ENCODE measurements around the gene ZNF630. TPM values are rescaled to one million over a fixed set of nuclear protein-coding genes. Genes with fewer than 3 reads are reported as not detected.
A peak's percentile ranks its signal among the peaks of the same experiment; 100 is the strongest.

The ZNF630 gene
- polyA plus RNA-seq, 4 donors: 0.54 to 3.3 (median 2.1) TPM

- DNase-seq (peak; percentile 43 to 55), FAIRE-seq (no peak)
- 4 to 11% (median 10%) methylated on average over 9 of the region's 9 CpGs for WGBS, 3 donors
- Histone ChIP-seq H3K36me3 (ENCODE audit: control insufficient read depth in 3 of 3, insufficient read depth in 2 of 3, low read depth in 1 of 3, low read length in 3 of 3) (no peaks in the 10 kb centered on the region), H3K9me3 (ENCODE audit: control insufficient read depth in 2 of 2, insufficient read depth in 1 of 2, low read depth in 1 of 2, low read length in 1 of 2) (no peaks in the 10 kb centered on the region), H3K4me1 (ENCODE audit: control insufficient read depth in 3 of 3, insufficient read depth in 2 of 3, low read depth in 1 of 3, low read length in 2 of 3) (no peaks in the 10 kb centered on the region), H3K27me3 (ENCODE audit: control insufficient read depth in 3 of 3, insufficient read depth in 3 of 3, low read length in 3 of 3) (no peaks in the 10 kb centered on the region), H3K27ac (ENCODE audit: low read depth in 1 of 3, low read length in 2 of 3) (no peak overlapping the region), H3K4me3 (ENCODE audit: low read depth in 1 of 3, low read length in 3 of 3) (no peak overlapping the region)
Observed at GRCh38 chrX:48083212-48083611, 11.8 kb upstream of the ZNF630 start.

GRCh38 chrX:48076343-48076742 lies 4.9 kb upstream of the ZNF630 start:
- H3K36me3 ChIP-seq (ENCODE audit: control insufficient read depth in 3 of 3, insufficient read depth in 2 of 3, low read depth in 1 of 3, low read length in 3 of 3): no peaks in the 10 kb centered on the region
- FAIRE-seq: no peak
- H3K9me3 ChIP-seq (ENCODE audit: control insufficient read depth in 2 of 2, insufficient read depth in 1 of 2, low read depth in 1 of 2, low read length in 1 of 2): no peaks in the 10 kb centered on the region
- H3K27ac ChIP-seq (ENCODE audit: low read depth in 1 of 3, low read length in 2 of 3): no peak overlapping the region
- H3K27me3 ChIP-seq (ENCODE audit: control insufficient read depth in 3 of 3, insufficient read depth in 3 of 3, low read length in 3 of 3): no peaks in the 10 kb centered on the region
- no peaks in the 10 kb centered on the region for H3K4me1 ChIP-seq (ENCODE audit: control insufficient read depth in 3 of 3, insufficient read depth in 2 of 3, low read depth in 1 of 3, low read length in 2 of 3)
- no peak overlapping the region for H3K4me3 ChIP-seq (ENCODE audit: low read depth in 1 of 3, low read length in 3 of 3)
- DNase-seq: no peak
- WGBS, 3 donors: 70 to 86% (median 84%) methylated on average over 2 of the region's 2 CpGs

GRCh38 chrX:48071986-48072605 lies 656 bp upstream of the ZNF630 start:
- Histone ChIP-seq H3K27ac (ENCODE audit: low read depth in 1 of 3, low read length in 2 of 3) (peak overlapping the region in 1 of 3 donors; percentile 87), H3K36me3 (ENCODE audit: control insufficient read depth in 3 of 3, insufficient read depth in 2 of 3, low read depth in 1 of 3, low read length in 3 of 3) (no peaks in the 10 kb centered on the region), H3K4me3 (ENCODE audit: low read depth in 1 of 3, low read length in 3 of 3) (peak overlapping the region in 2 of 3 donors; percentile 46 to 59), H3K27me3 (ENCODE audit: control insufficient read depth in 3 of 3, insufficient read depth in 3 of 3, low read length in 3 of 3) (no peaks in the 10 kb centered on the region), H3K4me1 (ENCODE audit: control insufficient read depth in 3 of 3, insufficient read depth in 2 of 3, low read depth in 1 of 3, low read length in 2 of 3) (no peaks in the 10 kb centered on the region), H3K9me3 (ENCODE audit: control insufficient read depth in 2 of 2, insufficient read depth in 1 of 2, low read depth in 1 of 2, low read length in 1 of 2) (no peaks in the 10 kb centered on the region)
- 57 to 62% (median 57%) methylated on average over 9 of the region's 9 CpGs for WGBS, 3 donors
- FAIRE-seq (no peak), DNase-seq (no peak)

GRCh38 chrX:48068096-48068887 lies 3.1 kb downstream of the ZNF630 start:
- H3K36me3 ChIP-seq (ENCODE audit: control insufficient read depth in 3 of 3, insufficient read depth in 2 of 3, low read depth in 1 of 3, low read length in 3 of 3): no peaks in the 10 kb centered on the region
- no peaks in the 10 kb centered on the region for H3K27me3 ChIP-seq (ENCODE audit: control insufficient read depth in 3 of 3, insufficient read depth in 3 of 3, low read length in 3 of 3)
- 82 to 85% (median 85%) methylated on average over 3 of the region's 3 CpGs for WGBS, 3 donors
- H3K4me3 ChIP-seq (ENCODE audit: low read depth in 1 of 3, low read length in 3 of 3): no peak overlapping the region
- no peak overlapping the region for H3K27ac ChIP-seq (ENCODE audit: low read depth in 1 of 3, low read length in 2 of 3)
- H3K4me1 ChIP-seq (ENCODE audit: control insufficient read depth in 3 of 3, insufficient read depth in 2 of 3, low read depth in 1 of 3, low read length in 2 of 3): no peaks in the 10 kb centered on the region
- H3K9me3 ChIP-seq (ENCODE audit: control insufficient read depth in 2 of 2, insufficient read depth in 1 of 2, low read depth in 1 of 2, low read length in 1 of 2): no peaks in the 10 kb centered on the region
- FAIRE-seq (no peak), DNase-seq (no peak)

- Histone ChIP-seq H3K27me3 (ENCODE audit: control insufficient read depth in 3 of 3, insufficient read depth in 3 of 3, low read length in 3 of 3) (no peaks in the 10 kb centered on the region), H3K36me3 (ENCODE audit: control insufficient read depth in 3 of 3, insufficient read depth in 2 of 3, low read depth in 1 of 3, low read length in 3 of 3) (peaks cover 0 to 10% (median 4%) of the 10 kb centered on the region in 3 donors), H3K27ac (ENCODE audit: low read depth in 1 of 3, low read length in 2 of 3) (no peak overlapping the region), H3K4me3 (ENCODE audit: low read depth in 1 of 3, low read length in 3 of 3) (no peak overlapping the region), H3K4me1 (ENCODE audit: control insufficient read depth in 3 of 3, insufficient read depth in 2 of 3, low read depth in 1 of 3, low read length in 2 of 3) (no peaks in the 10 kb centered on the region), H3K9me3 (ENCODE audit: control insufficient read depth in 2 of 2, insufficient read depth in 1 of 2, low read depth in 1 of 2, low read length in 1 of 2) (peaks cover 0 to 13% of the 10 kb centered on the region in 2 donors)
- FAIRE-seq: no peak
- WGBS, 3 donors: 75 to 95% (median 84%) methylated on average over 4 of the region's 4 CpGs
- DNase-seq: no peak
Observed at GRCh38 chrX:48064261-48064660, 7.2 kb downstream of the ZNF630 start.

GRCh38 chrX:48059296-48059639 lies 12.2 kb downstream of the ZNF630 start:
- DNase-seq: no peak
- H3K27ac ChIP-seq (ENCODE audit: low read depth in 1 of 3, low read length in 2 of 3): no peak overlapping the region
- H3K36me3 ChIP-seq (ENCODE audit: control insufficient read depth in 3 of 3, insufficient read depth in 2 of 3, low read depth in 1 of 3, low read length in 3 of 3): peaks cover 0 to 10% (median 4%) of the 10 kb centered on the region in 3 donors
- no peak overlapping the region for H3K4me3 ChIP-seq (ENCODE audit: low read depth in 1 of 3, low read length in 3 of 3)
- H3K9me3 ChIP-seq (ENCODE audit: control insufficient read depth in 2 of 2, insufficient read depth in 1 of 2, low read depth in 1 of 2, low read length in 1 of 2): peaks cover 0 to 20% of the 10 kb centered on the region in 2 donors
- 77 to 92% (median 87%) methylated on average over 1 of the region's 1 CpG for WGBS, 3 donors
- no peaks in the 10 kb centered on the region for H3K27me3 ChIP-seq (ENCODE audit: control insufficient read depth in 3 of 3, insufficient read depth in 3 of 3, low read length in 3 of 3)
- FAIRE-seq: no peak
- no peaks in the 10 kb centered on the region for H3K4me1 ChIP-seq (ENCODE audit: control insufficient read depth in 3 of 3, insufficient read depth in 2 of 3, low read depth in 1 of 3, low read length in 2 of 3)

- 76 to 97% (median 92%) methylated on average over 2 of the region's 2 CpGs for WGBS, 3 donors
- Histone ChIP-seq H3K9me3 (ENCODE audit: control insufficient read depth in 2 of 2, insufficient read depth in 1 of 2, low read depth in 1 of 2, low read length in 1 of 2) (peaks cover 0 to 20% of the 10 kb centered on the region in 2 donors), H3K27ac (ENCODE audit: low read depth in 1 of 3, low read length in 2 of 3) (no peak overlapping the region), H3K4me3 (ENCODE audit: low read depth in 1 of 3, low read length in 3 of 3) (no peak overlapping the region), H3K36me3 (ENCODE audit: control insufficient read depth in 3 of 3, insufficient read depth in 2 of 3, low read depth in 1 of 3, low read length in 3 of 3) (peaks cover 0 to 10% (median 4%) of the 10 kb centered on the region in 3 donors), H3K4me1 (ENCODE audit: control insufficient read depth in 3 of 3, insufficient read depth in 2 of 3, low read depth in 1 of 3, low read length in 2 of 3) (no peaks in the 10 kb centered on the region), H3K27me3 (ENCODE audit: control insufficient read depth in 3 of 3, insufficient read depth in 3 of 3, low read length in 3 of 3) (no peaks in the 10 kb centered on the region)
- DNase-seq (no peak), FAIRE-seq (no peak)
Observed at GRCh38 chrX:48058621-48059295, 12.7 kb downstream of the ZNF630 start.

- Histone ChIP-seq H3K4me3 (ENCODE audit: low read depth in 1 of 3, low read length in 3 of 3) (no peak overlapping the region), H3K4me1 (ENCODE audit: control insufficient read depth in 3 of 3, insufficient read depth in 2 of 3, low read depth in 1 of 3, low read length in 2 of 3) (no peaks in the 10 kb centered on the region), H3K36me3 (ENCODE audit: control insufficient read depth in 3 of 3, insufficient read depth in 2 of 3, low read depth in 1 of 3, low read length in 3 of 3) (peaks cover 0 to 2% (median 0%) of the 10 kb centered on the region in 3 donors), H3K27me3 (ENCODE audit: control insufficient read depth in 3 of 3, insufficient read depth in 3 of 3, low read length in 3 of 3) (no peaks in the 10 kb centered on the region), H3K27ac (ENCODE audit: low read depth in 1 of 3, low read length in 2 of 3) (no peak overlapping the region), H3K9me3 (ENCODE audit: control insufficient read depth in 2 of 2, insufficient read depth in 1 of 2, low read depth in 1 of 2, low read length in 1 of 2) (no peaks in the 10 kb centered on the region)
- FAIRE-seq (no peak), DNase-seq (no peak)
- WGBS, 3 donors: 73 to 90% (median 85%) methylated on average over 5 of the region's 5 CpGs
Observed at GRCh38 chrX:48046846-48047245, 24.6 kb downstream of the ZNF630 start.

Data from small intestine (tissue), 7 donors.